ENCODE measurements around the gene ST8SIA1. TPM values are rescaled to one million over a fixed set of nuclear protein-coding genes. Genes with fewer than 3 reads are reported as not detected.

The ST8SIA1 gene
- total and polyA plus RNA-seq, 2 of the 8 experiments (the other 6 are each of a cell fraction or from before 2014, with no cell fraction given), result 1.9 to 4.4 TPM

DNA sequence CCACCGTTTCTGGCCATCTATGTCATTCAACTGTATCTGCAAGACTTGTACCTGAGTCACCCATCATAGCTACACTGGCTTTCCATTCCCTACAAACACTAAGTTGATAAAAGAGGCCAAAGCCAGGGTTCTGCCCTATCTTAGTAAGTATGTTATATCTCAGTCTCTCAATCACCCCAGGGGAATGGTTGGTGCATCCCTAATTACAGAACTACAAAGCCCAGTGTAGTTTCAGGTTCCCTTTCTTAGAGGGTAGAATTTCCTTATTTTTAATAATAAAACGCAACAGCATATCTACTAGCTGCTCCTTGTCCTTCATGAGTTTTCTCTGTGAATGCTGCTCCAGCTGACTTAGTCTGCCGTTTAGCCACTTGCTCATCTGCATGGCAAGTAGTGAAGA is 57.6 kb downstream of the ST8SIA1 start (continued):
- no peak for TF ChIP-seq RAD21 (IDR thresholded peaks at IDR 0.05 in 1 of 2, conservative IDR thresholded peaks at IDR 0.05 in 1 of 2; ENCODE audit: low read depth in 2 of 2, low read length in 2 of 2)
- no peak for TF ChIP-seq CREB1 (IDR thresholded peaks at IDR 0.05)
- TF ChIP-seq CEBPB (IDR thresholded peaks at IDR 0.05; ENCODE audit: low read depth, low read length), result no peak
- TF ChIP-seq BACH1 (IDR thresholded peaks at IDR 0.05; ENCODE audit: low read length), result no peak
- TF ChIP-seq ZNF274 (IDR thresholded peaks at IDR 0.05; ENCODE audit: borderline replicate concordance, extremely low read depth, low read length), result no peak
- TF ChIP-seq, protein P1, sequence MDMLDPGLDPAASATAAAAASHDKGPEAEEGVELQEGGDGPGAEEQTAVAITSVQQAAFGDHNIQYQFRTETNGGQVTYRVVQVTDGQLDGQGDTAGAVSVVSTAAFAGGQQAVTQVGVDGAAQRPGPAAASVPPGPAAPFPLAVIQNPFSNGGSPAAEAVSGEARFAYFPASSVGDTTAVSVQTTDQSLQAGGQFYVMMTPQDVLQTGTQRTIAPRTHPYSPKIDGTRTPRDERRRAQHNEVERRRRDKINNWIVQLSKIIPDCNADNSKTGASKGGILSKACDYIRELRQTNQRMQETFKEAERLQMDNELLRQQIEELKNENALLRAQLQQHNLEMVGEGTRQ (IDR thresholded peaks at IDR 0.05; ENCODE audit: low read length), result no peak
- no peak for TF ChIP-seq ASH2L (IDR thresholded peaks at IDR 0.05; ENCODE audit: low read length)
